HL-60 (cell line): ENCODE data around the gene HK1.

Source experiments
- POLR2AphosphoS5 ChIP-seq: IDR thresholded peaks from 2 replicates; pipeline ENCODE4 v1.6.1; 2012; ENCODE audit warnings: low read depth
- TF ChIP-seq, protein P1 (sequence below): IDR thresholded peaks from one replicate; pipeline ENCODE4 v1.5.1; 2011; ENCODE audit warnings: low read length, control low read depth, inconsistent platforms; ENCODE audit not compliant: insufficient read depth

DNA sequence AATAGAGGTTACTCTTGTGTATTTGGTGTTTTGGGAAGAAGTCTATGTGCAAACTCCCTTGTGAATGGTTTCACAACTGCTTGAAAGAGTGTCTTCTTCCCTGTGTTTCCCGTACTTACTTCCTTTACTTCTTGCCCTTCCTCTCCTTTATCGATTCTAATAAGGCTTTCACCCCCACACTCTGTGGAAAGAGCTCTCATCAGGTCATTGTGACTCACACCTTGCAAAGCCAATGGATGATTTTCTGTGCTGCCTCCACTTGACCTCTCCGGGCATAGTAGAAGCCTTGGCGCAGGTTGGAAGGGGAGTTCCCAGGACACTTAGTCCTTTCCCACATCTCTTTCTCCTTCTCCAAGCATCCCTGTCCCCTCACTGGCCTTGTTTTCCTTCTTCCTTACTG is 166.7 kb downstream of the HK1 start:
- TF ChIP-seq, protein P1, sequence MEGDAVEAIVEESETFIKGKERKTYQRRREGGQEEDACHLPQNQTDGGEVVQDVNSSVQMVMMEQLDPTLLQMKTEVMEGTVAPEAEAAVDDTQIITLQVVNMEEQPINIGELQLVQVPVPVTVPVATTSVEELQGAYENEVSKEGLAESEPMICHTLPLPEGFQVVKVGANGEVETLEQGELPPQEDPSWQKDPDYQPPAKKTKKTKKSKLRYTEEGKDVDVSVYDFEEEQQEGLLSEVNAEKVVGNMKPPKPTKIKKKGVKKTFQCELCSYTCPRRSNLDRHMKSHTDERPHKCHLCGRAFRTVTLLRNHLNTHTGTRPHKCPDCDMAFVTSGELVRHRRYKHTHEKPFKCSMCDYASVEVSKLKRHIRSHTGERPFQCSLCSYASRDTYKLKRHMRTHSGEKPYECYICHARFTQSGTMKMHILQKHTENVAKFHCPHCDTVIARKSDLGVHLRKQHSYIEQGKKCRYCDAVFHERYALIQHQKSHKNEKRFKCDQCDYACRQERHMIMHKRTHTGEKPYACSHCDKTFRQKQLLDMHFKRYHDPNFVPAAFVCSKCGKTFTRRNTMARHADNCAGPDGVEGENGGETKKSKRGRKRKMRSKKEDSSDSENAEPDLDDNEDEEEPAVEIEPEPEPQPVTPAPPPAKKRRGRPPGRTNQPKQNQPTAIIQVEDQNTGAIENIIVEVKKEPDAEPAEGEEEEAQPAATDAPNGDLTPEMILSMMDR: no peak
- TF ChIP-seq POLR2AphosphoS5: no peak
